ENCODE measurements around the gene IFT43. TPM values are rescaled to one million over a fixed set of nuclear protein-coding genes. Genes with fewer than 3 reads are reported as not detected.

IFT43 gene
- total RNA-seq, 1 donor from 2014 or later: 17.1 TPM

DNA sequence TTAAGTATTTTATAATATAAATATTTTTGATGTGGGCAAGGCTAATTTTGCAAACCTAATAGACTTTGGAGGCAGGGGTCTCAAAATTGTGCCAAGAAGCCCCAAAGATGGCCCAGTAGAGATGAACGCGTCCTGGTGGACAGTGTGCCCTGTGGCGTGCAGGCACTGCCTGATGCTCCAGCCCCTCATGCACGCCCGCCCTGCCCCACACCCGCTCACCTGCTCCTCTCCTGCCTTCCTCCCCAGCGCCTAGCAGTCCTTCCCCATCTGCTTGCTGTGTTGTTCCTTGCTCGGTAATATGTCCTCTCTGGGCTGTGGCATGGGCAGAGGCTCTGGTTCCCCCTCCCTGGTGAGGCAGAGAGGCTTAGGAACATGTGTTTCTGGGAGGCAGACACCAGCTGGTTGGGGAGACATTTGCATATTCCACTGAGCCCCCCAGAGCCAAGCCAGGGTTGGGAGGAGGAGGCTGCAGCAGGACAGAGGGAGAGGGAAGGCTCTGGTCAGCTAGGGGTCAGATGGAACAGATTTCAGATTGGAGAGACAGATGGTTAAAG is 119.3 kb downstream of the IFT43 start:
- DNase-seq (ENCODE audit: low read depth in 2 of 2): no peak

DNA sequence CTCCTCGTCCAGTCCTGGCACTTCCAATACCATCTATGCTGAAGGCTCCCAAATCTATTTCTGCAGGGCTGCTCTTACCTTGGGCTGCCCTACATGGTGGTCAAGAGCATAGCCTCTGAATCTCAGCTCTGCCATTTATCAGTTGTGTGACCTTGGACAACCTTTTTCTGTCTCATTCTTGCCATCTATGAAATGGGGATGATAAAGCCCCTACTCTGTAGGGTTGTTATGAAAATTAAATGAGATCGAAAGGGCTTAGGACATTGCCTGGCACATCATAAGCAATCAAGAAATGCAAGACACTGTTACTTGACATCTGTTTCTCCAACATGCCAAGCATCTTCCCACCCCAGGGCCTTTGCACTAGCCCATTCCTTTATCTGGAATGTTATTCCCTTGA is 120.6 kb downstream of the IFT43 start:
- no peak for DNase-seq (ENCODE audit: low read depth in 2 of 2)

DNA sequence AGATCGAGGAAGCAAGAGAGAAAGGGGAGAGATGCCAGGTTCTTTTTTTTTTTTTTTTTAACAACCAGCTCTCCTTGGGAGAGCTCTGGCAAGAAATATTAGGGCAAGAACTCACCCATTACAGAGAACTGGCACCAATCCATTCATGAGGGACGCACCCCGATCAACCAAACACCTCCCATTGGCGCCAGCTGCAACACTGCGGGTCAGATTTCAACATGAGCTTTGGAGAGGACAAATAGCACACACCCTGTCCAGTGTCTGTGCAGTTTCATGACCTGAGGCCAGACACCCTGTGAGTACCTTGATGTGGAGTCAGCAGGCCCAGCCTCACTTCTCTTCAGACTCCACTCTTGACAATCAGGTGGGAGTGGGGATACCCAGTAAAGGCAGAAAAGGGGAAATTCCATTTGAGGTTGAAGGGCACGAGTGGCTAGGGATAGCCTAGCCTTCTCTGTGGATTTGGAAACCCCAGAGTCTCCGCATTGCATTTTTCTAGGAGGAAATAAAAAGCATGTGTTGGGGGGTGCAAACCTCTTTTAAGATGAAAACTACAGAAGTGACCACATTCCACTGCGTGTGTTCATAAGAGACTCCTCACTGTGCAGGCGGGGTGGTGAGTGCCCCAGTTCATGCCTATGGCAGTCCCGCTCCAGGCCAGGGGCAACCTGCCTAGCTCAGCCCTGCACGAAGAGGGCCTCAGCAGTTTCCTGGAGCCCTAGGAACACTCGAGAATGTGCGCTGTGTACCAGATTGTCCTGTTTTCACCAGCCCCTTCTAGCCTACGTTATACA is 123.7 kb downstream of the IFT43 start:
- no peak for DNase-seq (ENCODE audit: low read depth in 2 of 2)

DNA sequence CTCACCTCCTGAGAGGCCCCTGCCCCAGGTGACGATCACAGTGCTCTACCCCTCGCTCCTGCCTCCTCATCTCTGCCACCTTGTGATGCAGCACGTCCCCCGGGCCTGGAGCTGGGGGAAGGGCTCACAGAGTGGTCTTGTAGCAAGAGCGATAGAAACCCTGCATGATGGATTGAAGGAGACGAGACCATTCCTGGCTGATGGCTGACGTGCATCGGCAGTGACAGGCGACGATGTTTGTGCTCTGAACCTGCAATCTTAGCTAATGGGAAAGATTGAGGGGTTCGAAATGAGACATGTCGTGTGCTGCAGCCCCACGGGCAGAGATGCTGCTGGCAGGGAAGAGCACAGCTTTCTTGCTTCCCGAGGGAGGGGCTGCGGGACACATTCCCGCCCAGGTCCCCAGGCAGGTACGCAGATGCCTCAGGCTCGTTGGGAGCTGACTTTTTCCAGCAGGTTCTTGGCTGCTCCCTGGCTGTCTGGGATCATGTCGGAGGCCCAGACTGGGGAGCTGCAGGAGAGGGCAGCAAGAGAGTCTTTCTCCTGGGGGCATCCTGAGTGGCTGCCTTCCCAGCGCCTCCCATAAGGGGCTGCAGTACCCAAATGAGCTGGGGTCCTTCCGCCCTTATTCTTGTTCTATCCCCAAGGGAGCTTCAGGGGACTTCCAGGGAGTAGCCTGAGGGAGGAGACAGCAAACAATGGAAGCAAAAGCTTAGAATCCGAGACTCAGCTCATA is 127.5 kb downstream of the IFT43 start:
- no peak for DNase-seq (ENCODE audit: low read depth in 2 of 2)

DNA sequence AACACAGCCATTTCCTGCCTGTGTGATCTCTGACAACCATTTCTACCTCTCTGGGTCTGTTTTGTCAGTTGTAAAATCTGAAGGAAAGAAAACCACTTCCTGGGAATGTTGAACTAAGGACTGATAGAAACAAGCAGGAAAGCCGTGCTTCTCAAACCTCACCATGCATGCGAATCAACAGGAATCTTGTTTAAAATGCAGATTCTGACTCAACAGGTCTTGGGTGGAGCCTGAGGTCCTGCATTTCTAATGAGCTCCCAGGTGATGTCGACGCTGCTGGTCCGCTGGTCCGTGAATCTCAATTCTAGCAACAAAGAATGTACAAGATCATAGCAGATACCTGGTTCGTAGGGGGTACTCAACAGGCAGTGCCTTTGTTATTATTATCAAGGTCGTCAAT is 128.1 kb downstream of the IFT43 start:
- DNase-seq (ENCODE audit: low read depth in 2 of 2): no peak

DNA sequence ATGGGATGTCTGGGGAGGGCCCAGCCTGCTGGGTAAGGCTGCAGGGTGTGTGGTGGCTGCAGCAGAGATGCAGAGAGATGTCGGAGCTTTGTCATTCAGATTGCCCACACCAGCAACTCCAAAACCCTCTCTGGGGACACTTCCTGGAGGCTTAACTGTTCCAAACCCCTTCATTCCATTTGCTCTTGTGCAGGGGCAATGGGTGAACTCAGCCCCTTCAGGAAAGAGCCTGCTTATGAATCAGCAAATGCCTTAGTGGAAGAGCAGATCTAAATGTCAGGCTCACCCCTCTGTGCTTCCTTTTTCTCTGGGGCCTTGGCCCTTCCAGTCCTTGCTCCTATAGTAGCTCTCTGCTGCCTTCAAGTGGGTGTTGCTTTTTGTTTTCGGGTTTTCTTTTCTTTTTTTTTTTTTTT is 129.5 kb downstream of the IFT43 start:
- DNase-seq (ENCODE audit: low read depth in 2 of 2): no peak

DNA sequence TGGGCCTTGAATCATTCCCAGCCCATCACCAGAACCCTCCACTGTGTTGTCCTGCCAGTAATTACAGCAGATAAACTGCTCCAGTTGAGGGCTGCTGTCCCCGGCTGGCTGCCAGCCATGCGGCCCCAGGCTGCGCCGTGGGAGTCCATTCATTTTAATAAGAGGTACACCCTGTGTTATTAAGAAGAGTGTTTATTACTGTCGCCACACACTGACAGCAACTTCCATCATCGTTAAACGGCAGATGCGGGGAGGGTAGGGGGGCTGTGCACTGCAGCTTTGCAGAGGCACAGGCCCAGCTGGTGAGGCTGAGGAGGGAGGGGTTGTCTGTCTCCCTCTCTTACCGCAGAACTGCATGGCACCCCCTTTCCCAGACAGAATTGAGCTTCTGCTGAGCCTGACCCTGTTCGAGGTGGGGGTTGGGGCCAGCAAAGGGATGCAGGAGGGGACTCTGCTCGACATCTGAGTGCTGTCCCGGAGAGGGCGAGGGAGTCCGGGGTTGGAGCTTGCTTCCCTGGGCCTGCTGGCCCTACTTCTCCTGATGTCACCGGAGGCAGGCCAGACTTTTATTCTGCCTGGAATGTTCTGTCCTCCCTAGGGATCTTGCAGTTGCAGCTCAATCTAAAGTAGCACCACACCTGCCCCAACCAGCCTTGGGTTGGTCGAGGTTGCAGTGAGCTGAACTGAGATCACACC is 132.4 kb downstream of the IFT43 start:
- DNase-seq (ENCODE audit: low read depth in 2 of 2): no peak

DNA sequence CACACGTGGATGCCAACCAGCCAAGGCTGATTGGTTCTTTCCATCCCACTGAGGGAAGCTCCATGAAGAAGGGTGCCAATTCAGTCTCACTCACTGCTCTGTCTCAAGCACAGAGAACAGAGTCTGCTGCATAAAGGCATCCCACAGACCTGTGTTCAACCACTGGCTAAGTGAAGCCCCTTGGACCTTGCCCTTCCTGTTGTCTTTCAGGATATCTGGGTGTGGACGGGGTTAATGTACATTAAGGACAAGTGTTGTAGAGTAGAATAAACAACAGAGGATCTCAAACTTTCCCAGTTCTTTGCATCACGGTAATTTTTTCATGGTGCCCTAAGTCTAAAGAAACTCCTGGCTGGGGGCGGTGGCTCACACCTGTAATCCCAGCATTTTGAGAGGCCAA is 133.0 kb downstream of the IFT43 start:
- DNase-seq (ENCODE audit: low read depth in 2 of 2): no peak

DNA sequence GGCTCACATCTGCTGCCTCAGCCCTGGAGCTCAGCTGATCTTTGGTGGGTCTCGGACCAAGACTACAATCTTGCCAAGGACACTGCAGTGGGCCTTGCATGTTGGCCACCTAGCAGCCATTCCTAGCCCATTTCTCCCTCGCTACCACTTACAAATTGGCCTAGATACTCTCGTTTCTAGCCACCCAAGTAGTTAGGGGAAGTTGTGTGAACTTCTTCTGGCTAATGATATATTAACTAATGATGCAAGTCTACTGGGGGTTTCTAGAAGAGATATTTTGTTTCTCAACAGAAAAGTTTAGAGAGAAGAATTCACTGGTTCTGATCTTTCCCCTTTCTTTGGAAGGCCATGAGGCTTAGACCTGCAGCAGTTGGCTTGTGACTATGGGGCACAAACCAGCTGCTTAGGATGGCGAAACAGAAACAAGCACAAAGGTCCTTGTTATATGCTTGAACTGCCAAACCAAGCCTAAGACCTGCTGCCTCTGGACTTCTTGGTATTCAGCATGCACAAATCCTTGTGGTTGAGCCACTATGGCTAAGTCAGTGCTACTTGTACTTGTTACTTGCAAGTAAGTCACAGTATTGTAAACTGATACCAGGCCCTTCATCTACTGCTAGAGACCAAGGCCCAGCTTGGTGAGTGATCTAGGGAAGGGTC is 135.7 kb downstream of the IFT43 start:
- no peak for DNase-seq (ENCODE audit: low read depth in 2 of 2)

DNA sequence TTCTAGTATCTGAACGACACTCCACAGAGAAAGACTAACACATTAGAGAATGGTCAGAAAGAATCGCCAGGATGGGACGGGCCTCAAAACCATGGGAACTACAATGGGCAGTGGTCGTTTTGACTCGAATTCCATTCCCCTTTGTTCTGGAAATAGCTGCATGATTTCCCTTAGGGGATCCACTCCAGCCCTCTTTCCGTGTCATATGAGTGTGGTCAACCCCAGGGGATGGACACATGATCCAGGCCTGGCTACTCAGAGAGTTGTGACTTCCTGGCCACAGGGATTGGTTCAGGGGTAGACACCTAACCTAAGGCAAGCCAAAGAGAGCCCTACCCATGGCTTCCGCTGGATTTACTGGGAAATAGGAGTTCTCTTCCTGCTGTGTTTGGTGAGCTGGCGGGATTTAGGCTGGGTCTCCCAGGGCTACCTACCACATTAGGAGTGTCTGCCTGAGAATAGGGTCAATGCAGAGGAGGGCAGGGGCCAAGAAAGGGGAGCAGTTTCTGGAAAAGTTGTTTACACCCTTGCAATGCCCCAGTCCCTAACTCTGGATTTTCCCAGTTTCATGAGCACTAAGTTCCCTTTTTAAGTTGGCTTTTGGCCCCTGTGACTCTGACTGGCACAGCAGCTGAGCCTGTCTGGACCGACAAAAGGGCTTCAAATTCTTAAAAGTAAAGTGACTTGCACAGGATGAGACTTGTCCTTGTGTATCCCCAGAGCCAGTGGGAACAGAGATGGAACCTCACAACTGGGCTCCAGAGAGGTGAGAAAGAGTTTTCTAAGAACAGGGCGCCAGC is 138.1 kb downstream of the IFT43 start:
- no peak for DNase-seq (ENCODE audit: low read depth in 2 of 2)

DNA sequence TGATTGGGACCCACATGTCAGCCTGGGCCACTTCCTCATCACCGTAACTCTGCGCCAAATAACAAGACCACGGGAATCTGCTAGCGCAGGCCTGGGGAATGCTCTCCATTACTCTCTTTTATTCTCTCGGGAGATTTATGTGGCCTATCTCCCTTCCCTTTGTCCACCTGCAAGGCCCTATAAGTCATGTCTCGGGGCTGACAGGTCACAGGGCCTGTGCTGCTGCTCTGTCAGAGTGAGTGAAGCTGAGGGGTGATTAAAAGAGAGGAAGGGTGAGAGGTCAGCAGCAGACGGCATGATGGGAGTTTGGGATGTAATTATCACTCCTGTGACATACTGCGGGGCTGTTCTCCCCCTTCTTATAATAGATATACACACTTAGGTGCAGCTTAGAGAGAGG is 139.9 kb downstream of the IFT43 start:
- DNase-seq (ENCODE audit: low read depth in 2 of 2): no peak

DNA sequence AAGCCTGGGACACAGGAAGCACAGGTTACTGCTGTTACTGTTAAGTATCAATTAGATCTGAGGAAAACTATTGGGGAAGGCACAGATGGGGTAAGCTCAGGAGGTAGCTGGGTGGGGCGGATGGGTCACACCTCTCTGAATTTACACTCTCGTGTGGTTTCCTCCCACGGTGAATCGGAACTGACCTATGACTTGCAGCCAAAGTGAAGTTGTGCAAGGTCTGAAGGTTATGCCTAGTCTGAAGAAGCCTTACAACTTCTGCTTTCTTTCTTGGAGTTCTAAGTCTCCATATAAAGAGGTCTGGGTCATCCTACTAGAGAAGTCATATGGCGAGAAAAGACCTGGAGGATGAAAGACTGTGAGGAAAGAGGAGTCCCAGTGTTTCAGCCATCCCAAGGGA is 140.5 kb downstream of the IFT43 start:
- DNase-seq (ENCODE audit: low read depth in 2 of 2): no peak

DNA sequence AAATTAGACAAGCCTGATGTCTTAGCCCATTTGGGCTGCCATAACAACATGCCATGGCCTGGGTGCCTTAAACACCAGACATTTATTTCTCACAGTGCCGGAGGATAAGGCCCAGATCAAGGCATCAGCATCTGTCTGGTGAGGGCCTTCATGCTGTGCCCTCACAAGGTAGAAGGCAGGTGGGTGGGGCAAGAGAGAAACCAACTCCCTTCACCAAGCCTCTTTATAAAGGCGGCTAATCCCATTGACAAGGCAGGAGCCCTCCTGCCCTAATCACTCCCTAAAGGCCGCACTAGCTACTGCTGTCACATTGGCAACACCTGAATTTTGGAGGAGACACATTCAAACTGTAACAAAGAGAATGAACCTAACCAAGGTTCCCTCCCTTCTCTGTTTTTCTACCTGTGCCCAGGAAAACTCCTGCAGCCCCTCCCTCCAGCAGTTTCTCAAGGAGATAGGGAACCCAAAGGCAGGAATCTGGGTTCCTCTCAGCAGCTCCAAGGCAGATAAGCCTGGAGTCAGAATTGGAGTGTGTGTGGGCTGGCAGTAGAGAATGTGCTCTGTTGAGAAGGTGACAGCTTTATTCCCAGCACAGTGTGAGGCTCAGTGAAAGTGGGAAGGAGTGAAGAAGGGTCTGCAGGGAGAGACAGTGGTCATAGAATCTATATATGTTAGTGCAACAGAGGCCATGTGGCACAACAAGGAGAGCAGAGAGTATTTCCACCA is 144.5 kb downstream of the IFT43 start:
- DNase-seq (ENCODE audit: low read depth in 2 of 2): no peak

DNA sequence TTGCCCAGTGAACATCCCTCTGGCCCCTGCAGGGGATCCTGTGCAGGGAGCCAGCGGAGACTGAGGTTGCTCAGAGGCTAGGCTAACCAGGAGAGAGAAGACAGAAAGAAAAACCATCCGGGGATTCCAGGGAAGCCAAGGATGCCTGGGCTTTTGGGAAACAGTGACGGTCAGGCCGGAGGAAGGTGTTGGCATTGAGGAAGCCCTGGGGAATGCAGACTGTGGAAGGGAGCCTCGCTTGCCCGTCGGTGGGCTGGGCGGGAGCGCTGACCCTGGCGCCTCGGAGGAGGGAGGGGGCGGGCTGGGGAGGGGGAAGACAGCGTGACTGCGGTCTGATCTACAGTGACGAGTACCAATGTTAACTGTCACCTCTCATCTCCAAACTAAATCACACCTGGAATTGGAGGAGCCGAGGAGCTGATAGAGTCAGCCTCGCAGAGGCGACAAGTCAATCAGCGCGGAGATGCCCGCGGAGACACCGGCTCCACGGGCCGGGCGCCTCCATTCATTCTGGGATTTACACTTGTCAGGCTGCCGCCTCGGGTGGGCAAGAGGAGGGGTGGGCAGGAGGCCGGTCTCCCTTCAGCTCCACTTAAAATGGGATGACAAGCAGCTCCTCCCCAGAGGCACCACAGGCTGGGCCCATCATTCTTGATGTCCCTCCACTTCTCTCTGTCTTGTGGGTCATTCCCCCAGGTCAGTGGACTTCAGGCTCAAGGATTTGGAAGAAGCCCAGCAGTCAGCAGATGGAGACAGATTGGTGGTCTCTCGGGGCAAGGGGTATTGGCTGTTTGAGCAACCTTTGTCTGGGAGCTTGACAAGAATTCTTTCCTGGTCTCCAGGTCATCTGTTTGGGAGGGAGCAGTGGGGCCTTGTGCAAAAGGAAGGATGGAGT is 145.8 kb downstream of the IFT43 start:
- no peak for DNase-seq (ENCODE audit: low read depth in 2 of 2)

DNA sequence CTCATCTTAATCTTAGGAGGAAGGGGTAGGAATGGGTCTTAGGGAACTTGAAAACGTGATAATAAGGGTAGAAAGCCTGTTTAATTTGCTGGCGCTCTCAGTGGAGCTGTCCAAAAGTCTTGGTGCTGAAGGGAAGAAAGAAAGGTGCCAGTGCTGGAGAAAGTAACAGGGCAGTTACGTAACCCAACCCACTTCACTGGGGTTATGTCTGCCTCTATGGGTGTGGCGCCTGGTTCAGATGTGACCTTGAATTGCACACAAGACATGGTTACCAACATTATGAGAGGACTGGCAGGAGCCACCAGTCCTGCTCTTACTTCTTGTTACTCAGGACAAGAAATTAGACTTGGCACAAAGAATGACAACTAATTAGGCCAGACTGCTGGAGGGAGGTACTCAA is 147.5 kb downstream of the IFT43 start:
- DNase-seq (ENCODE audit: low read depth in 2 of 2): peak in 1 of 2 donors; percentile 33

Data from dermis microvascular lymphatic vessel endothelial cell (primary cell).